Tibial nerve (tissue), 3 donors: ENCODE data around the gene RPTN.

Experiments used
- POLR2A ChIP-seq, 2 donors: fragments of 450-650 bp; IDR thresholded peaks; one replicate each; pipeline ENCODE4 v1.6.1; 2017; ENCODE audit warnings: antibody characterized with exemption in 2 of 2, mild to moderate bottlenecking in 2 of 2, moderate library complexity in 2 of 2
- TF ChIP-seq, protein P1 (sequence below), 5 experiments: fragments of 200-600 bp in 3 of 5; fragments of 450-650 bp in 2 of 5; sonication (generic) in 3 of 5; IDR thresholded peaks; one replicate each; pipeline ENCODE4 v1.5.1; 2016 to 2019; ENCODE audit warnings: antibody characterized with exemption in 5 of 5, mild to moderate bottlenecking in 3 of 5, moderate library complexity in 2 of 5

DNA sequence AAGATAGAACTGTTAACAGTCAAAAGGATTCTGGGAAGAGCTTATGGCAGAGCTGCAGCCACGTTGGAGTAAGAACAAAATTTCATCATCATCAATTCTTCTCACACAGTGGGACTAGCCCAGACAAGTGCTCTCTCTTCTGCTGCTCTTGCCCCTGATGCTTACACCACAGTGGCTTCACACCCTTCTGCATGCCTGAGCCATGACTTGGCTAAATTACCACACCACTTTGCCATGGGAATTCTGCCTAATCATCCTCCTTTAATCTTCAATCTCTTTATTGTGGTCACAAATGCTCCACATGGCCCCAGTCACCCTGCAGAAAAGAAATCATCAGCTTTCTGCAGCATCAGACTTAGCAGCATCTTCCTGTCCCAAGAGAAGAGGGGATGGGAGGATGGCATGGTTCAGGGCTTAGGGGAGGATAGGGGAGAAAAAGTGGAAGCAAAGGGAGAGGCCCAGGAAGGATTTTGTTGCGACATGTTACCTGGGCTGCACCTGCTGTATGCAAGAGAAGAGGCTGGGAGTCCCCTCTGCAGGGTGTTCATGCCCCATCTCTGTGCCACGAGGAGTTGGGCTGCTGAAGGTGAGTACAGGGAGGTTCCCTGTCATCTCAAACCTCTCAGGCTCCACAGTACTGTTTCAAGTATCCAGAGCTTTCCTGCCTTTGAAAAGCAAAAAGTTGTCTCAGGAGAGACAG is 9.0 kb upstream of the RPTN start:
- TF ChIP-seq, protein P1, sequence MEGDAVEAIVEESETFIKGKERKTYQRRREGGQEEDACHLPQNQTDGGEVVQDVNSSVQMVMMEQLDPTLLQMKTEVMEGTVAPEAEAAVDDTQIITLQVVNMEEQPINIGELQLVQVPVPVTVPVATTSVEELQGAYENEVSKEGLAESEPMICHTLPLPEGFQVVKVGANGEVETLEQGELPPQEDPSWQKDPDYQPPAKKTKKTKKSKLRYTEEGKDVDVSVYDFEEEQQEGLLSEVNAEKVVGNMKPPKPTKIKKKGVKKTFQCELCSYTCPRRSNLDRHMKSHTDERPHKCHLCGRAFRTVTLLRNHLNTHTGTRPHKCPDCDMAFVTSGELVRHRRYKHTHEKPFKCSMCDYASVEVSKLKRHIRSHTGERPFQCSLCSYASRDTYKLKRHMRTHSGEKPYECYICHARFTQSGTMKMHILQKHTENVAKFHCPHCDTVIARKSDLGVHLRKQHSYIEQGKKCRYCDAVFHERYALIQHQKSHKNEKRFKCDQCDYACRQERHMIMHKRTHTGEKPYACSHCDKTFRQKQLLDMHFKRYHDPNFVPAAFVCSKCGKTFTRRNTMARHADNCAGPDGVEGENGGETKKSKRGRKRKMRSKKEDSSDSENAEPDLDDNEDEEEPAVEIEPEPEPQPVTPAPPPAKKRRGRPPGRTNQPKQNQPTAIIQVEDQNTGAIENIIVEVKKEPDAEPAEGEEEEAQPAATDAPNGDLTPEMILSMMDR (IDR thresholded peaks at IDR 0.05): no peak
- no peak for TF ChIP-seq POLR2A (IDR thresholded peaks at IDR 0.05)
